SK-N-SH (cell line): ENCODE measurements around the gene POPDC3. TPM values are rescaled to one million over a fixed set of nuclear protein-coding genes. Genes with fewer than 3 reads are reported as not detected.

Source experiments
- CTCF ChIA-PET: fragments of 300-600, 350-600 bp; formaldehyde crosslinking; extraction: SDS; loops from one replicate; lab custom pipeline; 2021; lab: Yijun Ruan, JAX
- POLR2A ChIA-PET: fragments of 350-600 bp; sonication (Branson Sonifier 250); formaldehyde crosslinking; extraction: SDS; loops from one replicate; lab custom pipeline; 2020; ENCODE audit warnings: antibody characterized with exemption, inconsistent platforms; lab: Yijun Ruan, JAX
- DNase-seq: peaks from one replicate; pipeline ENCODE4 v3.0.0; 2012
- H2AFZ ChIP-seq: fragments of 200-600 bp; sonication (generic); 2 replicates; pipeline ENCODE4 v1.8.1; 2016; ENCODE audit warnings: antibody characterized with exemption, mild to moderate bottlenecking, low read depth
- H3F3A ChIP-seq: fragments of 200-600 bp; sonication (generic); replicated peaks from 2 replicates; pipeline ENCODE3; 2016; ENCODE audit warnings: antibody characterized with exemption, mild to moderate bottlenecking; ENCODE audit not compliant: insufficient read depth
- H3K27ac ChIP-seq, 2 experiments: fragments of 200-500 bp in 1 of 2; fragments of 200-600 bp in 1 of 2; sonication (Bioruptor generic) in 1 of 2; sonication (generic), shearing (Covaris generic) in 1 of 2; 2 replicates each; pipeline versions ENCODE4 v1.5.1 to v1.6.1; 2014 to 2016; ENCODE audit warnings: low read depth in 2 of 2, inconsistent platforms in 1 of 2, low read length in 1 of 2, mild to moderate bottlenecking in 1 of 2, mixed read lengths in 1 of 2
- H3K27me3 ChIP-seq: fragments of 200-600 bp; sonication (generic), shearing (Covaris generic); 2 replicates; pipeline ENCODE4 v1.6.1; 2016; ENCODE audit warnings: mixed run types; ENCODE audit not compliant: insufficient read depth
- H3K36me3 ChIP-seq, 2 experiments: fragments of 200-500 bp in 1 of 2; fragments of 200-600 bp in 1 of 2; sonication (Bioruptor generic) in 1 of 2; sonication (generic) in 1 of 2; replicated peaks in 1 of 2; 2 replicates each; pipeline versions ENCODE3 to v1.5.1; 2014 to 2016; ENCODE audit warnings: low read length in 1 of 2, mild to moderate bottlenecking in 1 of 2; ENCODE audit not compliant: insufficient read depth in 2 of 2, control insufficient read depth in 1 of 2
- H3K4me1 ChIP-seq, 2 experiments: fragments of 200-500 bp in 1 of 2; fragments of 200-600 bp in 1 of 2; sonication (Bioruptor generic) in 1 of 2; sonication (generic), shearing (Covaris generic) in 1 of 2; 2 replicates each; pipeline versions ENCODE4 v1.5.1 to v1.6.1; 2014 to 2016; ENCODE audit warnings: low read depth in 1 of 2, low read length in 1 of 2, mixed run types in 1 of 2; ENCODE audit not compliant: insufficient read depth in 2 of 2, control insufficient read depth in 1 of 2
- H3K4me2 ChIP-seq: fragments of 200-600 bp; sonication (generic), shearing (Covaris generic); 2 replicates; pipeline ENCODE4 v1.6.1; 2017; ENCODE audit warnings: mixed run types
- H3K4me3 ChIP-seq, 2 experiments: fragments of 200-500 bp in 1 of 2; fragments of 200-600 bp in 1 of 2; sonication (Bioruptor generic) in 1 of 2; sonication (generic), shearing (Covaris generic) in 1 of 2; 2 replicates each; pipeline versions ENCODE4 v1.5.1 to v1.8.1; 2014 to 2016; ENCODE audit warnings: low read depth in 2 of 2, inconsistent platforms in 1 of 2, low read length in 1 of 2, mild to moderate bottlenecking in 1 of 2, mixed read lengths in 1 of 2, moderate library complexity in 1 of 2
- H3K79me2 ChIP-seq: fragments of 200-600 bp; sonication (generic); 2 replicates; pipeline ENCODE4 v1.8.1; 2017; ENCODE audit warnings: mild to moderate bottlenecking; ENCODE audit not compliant: insufficient read depth
- H3K9ac ChIP-seq: fragments of 200-600 bp; sonication (generic); 2 replicates; pipeline ENCODE4 v1.6.1; 2017; ENCODE audit warnings: mixed run types
- H3K9me2 ChIP-seq: fragments of 200-600 bp; sonication (generic); 2 replicates; pipeline ENCODE4 v1.6.1; 2017; ENCODE audit warnings: mixed run types
- H3K9me3 ChIP-seq: fragments of 200-600 bp; sonication (generic); 2 replicates; pipeline ENCODE4 v1.6.1; 2017; ENCODE audit warnings: mixed run types, mild to moderate bottlenecking, moderate library complexity
- H4K20me1 ChIP-seq: fragments of 200-600 bp; sonication (generic); 2 replicates; pipeline ENCODE4 v1.6.1; 2017; ENCODE audit warnings: mild to moderate bottlenecking, mixed run types; ENCODE audit not compliant: insufficient read depth
- CHD2 ChIP-seq: fragments of 150-350 bp; IDR thresholded peaks from 2 replicates; pipeline ENCODE4 v1.6.1; 2018; ENCODE audit warnings: low read length; ENCODE audit not compliant: partially characterized antibody
- EP300 ChIP-seq, 2 experiments: IDR thresholded peaks; 2 replicates each; pipeline versions ENCODE4 v1.4.0 to v1.6.1; 2012; ENCODE audit warnings: borderline replicate concordance in 1 of 2, low read depth in 1 of 2, low read length in 1 of 2
- FOSL2 ChIP-seq: IDR thresholded peaks from 2 replicates; pipeline ENCODE4 v1.4.0; 2012; ENCODE audit warnings: low read depth, mild to moderate bottlenecking, moderate library complexity, borderline replicate concordance
- JUND ChIP-seq: IDR thresholded peaks from 2 replicates; pipeline ENCODE4 v1.4.0; 2012
- NFIC ChIP-seq: IDR thresholded peaks from 2 replicates; pipeline ENCODE4 v1.4.0; 2012; ENCODE audit warnings: borderline replicate concordance
- SIN3A ChIP-seq: IDR thresholded peaks from 2 replicates; pipeline ENCODE4 v1.6.1; 2012; ENCODE audit warnings: low read depth, mild to moderate bottlenecking, low read length, moderate library complexity, borderline replicate concordance
- TCF12 ChIP-seq: IDR thresholded peaks from 2 replicates; pipeline ENCODE4 v1.4.0; 2012
- WGBS: methylation state at CpG from one replicate; pipeline ENCODE4 v1.1.6; 2017; ENCODE audit warnings: low lambda C conversion rate; 5-methylcytosine and 5-hydroxymethylcytosine counted together
- polyA plus RNA-seq, 3 experiments: library from polyadenylated mRNA; depleted of rRNA; stranded (reverse); fragments of >200 nt; gene quantifications; 2 replicates each; pipeline ENCODE4 v1.2.3, GENCODE V29; 2012
- TF ChIP-seq, protein P1 (sequence below): fragments of 150-350 bp; IDR thresholded peaks from 2 replicates; pipeline ENCODE4 v1.6.1; 2016; ENCODE audit warnings: mild to moderate bottlenecking, low read depth, low read length
- TF ChIP-seq, protein P2 (sequence below): IDR thresholded peaks from 2 replicates; pipeline ENCODE4; 2012
- TF ChIP-seq, protein P3 (sequence below): fragments of 150-350 bp; IDR thresholded peaks from 2 replicates; pipeline ENCODE4 v1.6.1; 2017; ENCODE audit warnings: antibody characterized with exemption, low read length, low read depth, borderline replicate concordance
- TF ChIP-seq, protein P4 (sequence below): IDR thresholded peaks from 2 replicates; pipeline ENCODE4 v1.4.0; 2012; ENCODE audit warnings: low read depth

POPDC3 gene
- polyA plus RNA-seq, 1 of the 3 experiments (the other 2 are of a cell fraction) = 19.0 TPM

DNA sequence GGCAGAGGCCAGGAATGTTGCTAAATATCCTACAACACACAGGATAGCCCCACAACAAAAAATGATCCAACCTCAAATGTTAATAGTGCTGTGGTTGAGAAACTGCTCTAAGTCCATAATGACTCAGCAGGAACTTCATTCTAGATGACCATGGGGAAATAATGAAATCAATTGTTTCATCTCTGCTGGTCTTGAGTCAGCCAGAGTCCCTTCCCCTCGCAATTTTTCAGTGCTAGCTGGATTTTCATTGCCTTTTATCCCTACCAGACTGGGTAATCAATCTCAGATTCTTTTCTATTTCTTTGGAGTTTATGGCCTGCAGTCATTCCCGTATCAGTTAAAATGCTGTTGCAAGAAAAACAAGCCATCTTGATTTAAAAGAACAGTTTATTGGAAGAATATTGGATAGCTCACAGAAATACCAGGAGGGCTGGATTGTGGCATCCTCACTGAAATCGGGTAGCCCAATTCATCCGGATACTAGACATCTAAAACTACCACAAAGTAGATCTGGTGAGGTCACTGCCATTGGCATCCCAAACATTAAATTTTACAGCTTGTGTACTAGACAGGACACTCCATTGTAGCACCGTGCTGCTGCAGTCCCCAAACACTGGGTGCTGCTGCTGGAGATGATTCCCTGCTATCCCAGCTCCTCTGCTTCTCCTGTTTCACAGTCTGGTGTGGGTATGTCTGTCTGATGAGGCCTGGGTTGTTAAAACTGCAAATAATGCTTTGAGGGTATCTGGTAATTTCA is 30.3 kb upstream of the POPDC3 start:
- CTCF ChIA-PET = interaction anchor here (1.3 kb wide), 1 partner anchor 19 kb away, joined by 3 read pairs; no protein-coding TSS in a partner anchor

GRCh38 chr6:105207524-105208269 is 27.9 kb upstream of the POPDC3 start:
- H3K4me1 ChIP-seq = peaks cover 7 to 18% of the 10 kb centered on the region in 2 experiments
- peak; percentile 45; the same call in 1 of the 2 replicates for TF ChIP-seq FOSL2
- TF ChIP-seq, protein P1, sequence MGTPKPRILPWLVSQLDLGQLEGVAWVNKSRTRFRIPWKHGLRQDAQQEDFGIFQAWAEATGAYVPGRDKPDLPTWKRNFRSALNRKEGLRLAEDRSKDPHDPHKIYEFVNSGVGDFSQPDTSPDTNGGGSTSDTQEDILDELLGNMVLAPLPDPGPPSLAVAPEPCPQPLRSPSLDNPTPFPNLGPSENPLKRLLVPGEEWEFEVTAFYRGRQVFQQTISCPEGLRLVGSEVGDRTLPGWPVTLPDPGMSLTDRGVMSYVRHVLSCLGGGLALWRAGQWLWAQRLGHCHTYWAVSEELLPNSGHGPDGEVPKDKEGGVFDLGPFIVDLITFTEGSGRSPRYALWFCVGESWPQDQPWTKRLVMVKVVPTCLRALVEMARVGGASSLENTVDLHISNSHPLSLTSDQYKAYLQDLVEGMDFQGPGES = no peak
- no peak overlapping the region for H3K4me2 ChIP-seq
- no peak overlapping the region for H3K4me3 ChIP-seq
- 75% methylated on average over 6 of the region's 6 CpGs for WGBS
- POLR2A ChIA-PET = no interaction called here
- H4K20me1 ChIP-seq = no peaks in the 10 kb centered on the region
- H3K9me2 ChIP-seq = no peaks in the 10 kb centered on the region
- DNase-seq = no peak
- no peaks in the 10 kb centered on the region for H3K36me3 ChIP-seq
- H3K79me2 ChIP-seq = no peaks in the 10 kb centered on the region
- no peaks in the 10 kb centered on the region for H3K27me3 ChIP-seq
- no peak overlapping the region for H2AFZ ChIP-seq
- H3K27ac ChIP-seq = peak overlapping the region in 1 of 2 experiments; percentile 26; a peak in 1 of 4 replicates
- no peak overlapping the region for H3K9ac ChIP-seq
- no peaks in the 10 kb centered on the region for H3K9me3 ChIP-seq
- peaks cover 24% of the 10 kb centered on the region for H3F3A ChIP-seq
- CTCF ChIA-PET = interaction anchor here (0.7 kb wide), 1 partner anchor 29 kb away, joined by 3 read pairs; no protein-coding TSS in a partner anchor

More for the DNA sequence above, 30.3 kb upstream of the POPDC3 start:
- Histone ChIP-seq H3K79me2 (no peaks in the 10 kb centered on the region), H3K4me3 (peak overlapping the region in 1 of 2 experiments; percentile 25; a peak in 1 of 4 replicates), H4K20me1 (no peaks in the 10 kb centered on the region), H3F3A (peaks cover 13% of the 10 kb centered on the region), H3K4me1 (peaks cover 3 to 15% of the 10 kb centered on the region in 2 experiments), H3K36me3 (no peaks in the 10 kb centered on the region), H3K27ac (peak overlapping the region in 1 of 2 experiments; percentile 82; a peak in 2 of 4 replicates), H3K4me2 (peak overlapping the region; percentile 49), H2AFZ (peak overlapping the region; percentile 70), H3K9me3 (no peaks in the 10 kb centered on the region), H3K9me2 (no peaks in the 10 kb centered on the region), H3K9ac (peak overlapping the region; percentile 11; the same call in 1 of the 2 replicates), H3K27me3 (no peaks in the 10 kb centered on the region)
- no peak for DNase-seq
- POLR2A ChIA-PET = no interaction called here
- WGBS = 33% methylated on average over 4 of the region's 5 CpGs
- TF ChIP-seq JUND (peak; percentile 50), TCF12 (peak; percentile 46; the same call in 1 of the 2 replicates), EP300 (IDR thresholded peaks at IDR 0.05; ENCODE audit: borderline replicate concordance in 1 of 2, low read depth in 1 of 2, low read length in 1 of 2) (peak in 1 of 2 experiments; percentile 54; a peak in 1 of 4 replicates), FOSL2 (peak; percentile 67), SIN3A (no peak), CHD2 (no peak), NFIC (peak; percentile 32; the same call in 1 of the 2 replicates)
- TF ChIP-seq, protein P2, sequence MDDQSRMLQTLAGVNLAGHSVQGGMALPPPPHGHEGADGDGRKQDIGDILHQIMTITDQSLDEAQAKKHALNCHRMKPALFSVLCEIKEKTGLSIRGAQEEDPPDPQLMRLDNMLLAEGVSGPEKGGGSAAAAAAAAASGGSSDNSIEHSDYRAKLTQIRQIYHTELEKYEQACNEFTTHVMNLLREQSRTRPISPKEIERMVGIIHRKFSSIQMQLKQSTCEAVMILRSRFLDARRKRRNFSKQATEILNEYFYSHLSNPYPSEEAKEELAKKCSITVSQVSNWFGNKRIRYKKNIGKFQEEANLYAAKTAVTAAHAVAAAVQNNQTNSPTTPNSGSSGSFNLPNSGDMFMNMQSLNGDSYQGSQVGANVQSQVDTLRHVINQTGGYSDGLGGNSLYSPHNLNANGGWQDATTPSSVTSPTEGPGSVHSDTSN = peak; percentile 51
- TF ChIP-seq, protein P3, sequence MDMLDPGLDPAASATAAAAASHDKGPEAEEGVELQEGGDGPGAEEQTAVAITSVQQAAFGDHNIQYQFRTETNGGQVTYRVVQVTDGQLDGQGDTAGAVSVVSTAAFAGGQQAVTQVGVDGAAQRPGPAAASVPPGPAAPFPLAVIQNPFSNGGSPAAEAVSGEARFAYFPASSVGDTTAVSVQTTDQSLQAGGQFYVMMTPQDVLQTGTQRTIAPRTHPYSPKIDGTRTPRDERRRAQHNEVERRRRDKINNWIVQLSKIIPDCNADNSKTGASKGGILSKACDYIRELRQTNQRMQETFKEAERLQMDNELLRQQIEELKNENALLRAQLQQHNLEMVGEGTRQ = no peak
- TF ChIP-seq, protein P4, sequence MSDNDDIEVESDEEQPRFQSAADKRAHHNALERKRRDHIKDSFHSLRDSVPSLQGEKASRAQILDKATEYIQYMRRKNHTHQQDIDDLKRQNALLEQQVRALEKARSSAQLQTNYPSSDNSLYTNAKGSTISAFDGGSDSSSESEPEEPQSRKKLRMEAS = peak; percentile 41; the same call in 1 of the 2 replicates
